HEK293 (cell line): ENCODE data around the gene BUB3.

ENCODE experiments used
- KLF16 ChIP-seq: fragments of 450-650 bp; formaldehyde crosslinking; IDR thresholded peaks from 2 replicates; pipeline ENCODE4 v1.5.1; 2017; ENCODE audit warnings: missing biosample characterization, missing genetic modification characterization
- YY1 ChIP-seq: fragments of 450-650 bp; formaldehyde crosslinking; IDR thresholded peaks from 2 replicates; pipeline ENCODE4 v1.5.1; 2018; ENCODE audit warnings: missing biosample characterization, missing genetic modification characterization
- ZBTB17 ChIP-seq: fragments of 450-650 bp; formaldehyde crosslinking; IDR thresholded peaks from 2 replicates; pipeline ENCODE4 v1.5.1; 2016; ENCODE audit warnings: missing biosample characterization, missing genetic modification characterization

GRCh38 chr10:123136806-123137642 lies 17.2 kb upstream of the BUB3 start:
- TF ChIP-seq KLF16 (tag by site-specific recombination) (no peak), YY1 (tag by site-specific recombination) (no peak), ZBTB17 (tag by site-specific recombination) (no peak)
